T47D (cell line): ENCODE data around the gene ADRA1B.
"Not testable (repeated sequence)": the region's sequence is repeated elsewhere in the genome, so short reads cannot be mapped to it uniquely, and the experiment has no call there.

ENCODE experiments used
- DNase-seq, 2 experiments: peaks; one replicate each; pipeline versions ENCODE4 v3.0.0 to v3.0.0-alpha.2; 2011 to 2012; ENCODE audit warnings: low read depth in 1 of 2, low spot score in 1 of 2
- JUND ChIP-seq: IDR thresholded peaks from 2 replicates; pipeline ENCODE4 v1.6.1; 2012; ENCODE audit warnings: low read depth
- in situ Hi-C: cut with HindIII; loops from 2 replicates; pipeline ENCODE4 v1.10.0; 2016; ENCODE audit warnings: low sequenced_read_pairs, low pct_unique_long_range_greater_than_20kb

ADRA1B gene

DNA sequence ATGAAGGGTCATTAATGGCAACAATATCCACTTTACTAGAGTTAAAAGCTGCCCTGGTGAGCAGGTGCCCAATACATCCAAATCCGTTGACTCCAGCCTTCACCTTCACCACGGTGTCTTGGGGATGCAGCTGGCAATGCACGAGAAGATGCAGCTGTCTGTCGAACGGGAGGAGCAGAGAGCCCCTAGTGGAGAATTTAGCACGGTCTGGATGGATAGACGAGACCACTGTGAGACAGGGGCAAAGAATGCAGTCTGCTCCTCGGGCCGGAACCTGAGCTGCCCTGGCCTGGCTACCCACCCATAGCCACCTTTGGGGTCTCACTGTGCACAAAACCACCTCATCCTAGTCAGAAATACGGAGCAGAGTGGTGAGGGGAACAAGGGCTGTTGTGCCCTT is 35.1 kb downstream of the ADRA1B start:
- in situ Hi-C loops = no loop called here
- no peak for DNase-seq
- no peak for TF ChIP-seq JUND

DNA sequence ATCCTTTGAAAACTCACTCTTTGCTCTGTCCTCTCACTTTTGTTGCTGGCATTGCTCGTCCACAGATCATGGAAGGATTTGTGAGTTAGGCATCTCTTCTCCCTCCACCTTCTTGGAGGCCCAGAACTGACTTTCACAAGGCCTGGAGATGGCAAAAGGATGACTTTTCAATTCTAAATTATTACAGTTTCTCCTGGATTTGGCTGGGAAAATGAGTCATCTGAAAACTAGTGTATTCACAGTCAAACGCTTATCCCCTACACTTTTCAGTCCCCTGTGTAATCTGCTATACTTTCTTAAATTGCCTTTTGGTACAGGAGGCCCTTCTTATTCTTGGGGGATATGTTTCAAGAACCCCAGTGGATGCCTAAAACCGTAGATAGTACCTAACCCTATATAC is 35.6 kb downstream of the ADRA1B start:
- no peak for DNase-seq
- in situ Hi-C loops = no loop called here
- TF ChIP-seq JUND = no peak

DNA sequence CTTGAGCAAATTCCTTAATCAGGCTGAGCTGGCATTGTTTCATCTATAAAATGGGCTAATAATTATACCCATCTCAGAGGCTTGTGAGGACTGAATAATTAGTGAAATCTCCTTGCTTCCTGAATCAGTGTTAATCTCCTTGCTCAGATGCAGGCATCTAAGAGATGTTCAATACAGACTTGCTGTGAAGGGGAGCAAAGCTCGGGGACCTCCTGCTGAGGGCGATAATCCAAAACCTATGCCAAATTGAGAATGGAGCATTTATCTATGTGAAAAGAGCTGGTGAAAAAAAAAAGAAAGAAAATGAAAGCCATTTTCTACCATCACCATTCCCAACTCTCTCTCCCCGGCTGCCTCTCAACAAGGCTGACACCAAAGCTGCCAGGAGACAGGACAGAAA is 37.3 kb downstream of the ADRA1B start:
- no peak for DNase-seq
- no peak for TF ChIP-seq JUND
- in situ Hi-C loops = no loop called here

DNA sequence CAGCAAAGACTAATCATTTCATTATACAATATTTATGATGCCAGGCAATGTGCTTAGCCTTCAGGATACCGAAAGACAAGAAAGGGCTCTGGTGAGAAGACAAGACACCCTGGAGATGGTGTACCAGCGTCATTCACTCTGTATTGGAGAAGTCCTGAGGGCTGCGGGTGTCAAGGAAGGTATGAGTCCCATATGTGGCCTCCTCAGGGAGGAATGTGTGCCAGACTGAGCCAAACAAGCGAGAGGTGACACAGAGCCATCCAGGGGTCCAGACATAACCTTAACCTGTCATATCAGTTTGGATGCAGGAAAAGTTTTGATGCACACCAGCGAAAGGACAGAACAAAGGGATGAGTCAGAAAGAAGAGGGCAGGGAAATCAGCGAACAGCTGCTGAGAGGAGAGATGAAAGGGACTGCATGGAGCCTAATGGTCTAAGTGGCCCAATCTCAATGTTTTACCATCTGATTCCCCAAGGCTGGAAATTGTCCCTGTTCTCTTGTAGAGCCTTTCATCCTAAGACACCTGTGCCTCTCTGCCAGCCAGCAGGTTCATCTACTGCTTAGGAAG is 38.9 kb downstream of the ADRA1B start:
- no peak for TF ChIP-seq JUND
- DNase-seq = no peak
- in situ Hi-C loops = no loop called here

DNA sequence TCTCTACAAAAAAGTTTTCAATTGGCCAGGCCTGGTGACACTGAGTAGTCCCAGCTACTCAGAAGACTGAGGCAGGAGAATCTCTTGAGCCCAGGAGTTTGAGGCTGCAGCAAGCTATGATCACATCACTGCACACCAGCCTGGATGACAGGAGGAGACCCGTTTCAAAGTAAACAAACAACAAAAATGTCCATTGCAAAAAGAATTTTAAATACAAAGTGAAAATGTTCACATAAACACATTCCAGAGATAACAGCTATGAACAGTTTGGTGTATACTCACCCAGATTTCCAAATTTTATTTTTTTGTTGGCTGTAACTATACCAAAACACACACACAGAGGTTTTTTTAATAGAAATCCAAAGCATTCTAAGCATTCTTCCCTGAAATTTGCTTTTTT is 39.8 kb downstream of the ADRA1B start:
- in situ Hi-C loops = no loop called here
- no peak for TF ChIP-seq JUND
- no peak for DNase-seq

DNA sequence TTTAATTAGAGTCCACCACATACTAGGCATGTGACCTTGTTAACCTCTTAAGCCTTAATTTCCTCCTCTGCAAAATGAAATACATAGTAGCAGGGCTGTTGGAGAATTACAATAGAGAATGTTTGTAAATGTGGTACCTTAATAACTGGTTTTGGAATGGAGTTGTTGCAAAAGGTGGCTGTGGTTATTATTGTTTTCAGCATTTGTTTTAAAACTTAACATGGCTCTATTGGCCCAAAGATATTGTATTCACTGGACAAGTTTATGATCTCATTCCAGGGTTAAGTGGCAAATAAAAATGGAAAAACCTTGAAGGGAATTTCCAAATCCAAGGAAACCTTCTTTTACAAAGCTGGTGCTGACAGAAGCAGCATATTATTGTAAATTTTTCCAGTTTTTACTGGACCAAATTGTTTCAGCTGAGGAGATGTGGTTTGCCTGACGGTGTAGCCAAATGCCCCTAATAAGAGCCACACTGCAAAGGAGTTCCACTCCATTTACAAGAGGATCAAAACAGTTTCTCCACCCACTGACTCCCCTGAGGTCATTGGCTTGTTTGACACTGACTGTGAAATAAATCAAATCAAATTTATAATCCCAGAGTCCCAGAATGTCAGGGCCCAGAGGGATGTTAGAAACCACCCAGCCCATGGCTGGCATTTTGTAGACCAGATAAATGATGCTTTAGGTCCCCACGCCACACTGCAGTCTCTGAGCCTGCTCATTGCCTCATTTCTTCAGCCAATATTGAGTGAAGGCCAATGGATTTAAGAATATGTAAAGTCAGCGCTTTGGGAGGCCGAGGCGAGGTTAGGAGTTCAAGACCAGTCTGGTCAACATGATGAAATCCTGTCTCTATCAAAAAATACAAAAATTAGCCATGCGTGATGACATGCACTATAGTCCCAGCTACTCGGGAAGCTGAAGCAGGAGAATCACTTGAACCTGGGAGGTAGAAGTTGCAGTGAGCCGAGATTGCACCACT is 45.2 kb downstream of the ADRA1B start:
- in situ Hi-C loops = no loop called here
- DNase-seq = no peak
- TF ChIP-seq JUND = no peak

DNA sequence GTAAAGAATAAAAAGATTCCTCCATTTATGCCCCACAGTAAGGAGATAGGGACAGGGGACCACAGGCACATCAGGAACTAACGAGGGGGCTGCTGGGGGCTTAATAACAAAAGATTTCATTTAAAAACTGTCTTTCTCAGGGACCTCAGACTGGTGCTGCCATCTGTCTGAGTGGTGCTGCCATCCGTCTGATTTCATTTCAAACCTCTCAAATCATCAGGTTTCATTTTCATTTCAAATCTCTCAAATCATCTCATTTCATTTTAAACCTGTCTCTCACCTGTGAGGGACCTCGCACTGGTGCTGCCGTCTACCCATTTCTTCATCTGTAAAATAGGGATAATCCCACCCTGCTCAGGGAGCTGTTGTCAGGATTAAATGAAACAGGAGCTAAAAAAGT is 45.9 kb downstream of the ADRA1B start:
- no peak for TF ChIP-seq JUND
- DNase-seq = no peak
- in situ Hi-C loops = no loop called here

DNA sequence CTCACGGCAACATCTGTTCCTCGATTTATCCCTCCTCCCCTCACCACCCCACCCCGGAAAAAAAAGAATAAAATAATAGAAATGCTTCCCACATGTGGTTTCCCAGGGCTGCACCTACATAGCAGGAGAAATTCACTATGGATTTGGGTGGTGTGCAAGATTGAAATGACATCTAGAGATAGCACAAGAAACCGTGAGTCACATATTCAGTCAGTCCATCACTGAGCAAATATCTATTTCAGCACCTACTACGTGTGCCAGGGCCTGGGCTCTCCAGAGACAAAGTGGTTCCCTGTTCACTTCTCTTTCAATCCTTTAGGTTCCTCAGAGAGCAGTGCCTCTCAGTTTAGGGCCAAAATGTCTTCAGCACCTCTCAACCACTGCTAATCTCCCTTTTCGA is 47.7 kb downstream of the ADRA1B start:
- in situ Hi-C loops = no loop called here

DNA sequence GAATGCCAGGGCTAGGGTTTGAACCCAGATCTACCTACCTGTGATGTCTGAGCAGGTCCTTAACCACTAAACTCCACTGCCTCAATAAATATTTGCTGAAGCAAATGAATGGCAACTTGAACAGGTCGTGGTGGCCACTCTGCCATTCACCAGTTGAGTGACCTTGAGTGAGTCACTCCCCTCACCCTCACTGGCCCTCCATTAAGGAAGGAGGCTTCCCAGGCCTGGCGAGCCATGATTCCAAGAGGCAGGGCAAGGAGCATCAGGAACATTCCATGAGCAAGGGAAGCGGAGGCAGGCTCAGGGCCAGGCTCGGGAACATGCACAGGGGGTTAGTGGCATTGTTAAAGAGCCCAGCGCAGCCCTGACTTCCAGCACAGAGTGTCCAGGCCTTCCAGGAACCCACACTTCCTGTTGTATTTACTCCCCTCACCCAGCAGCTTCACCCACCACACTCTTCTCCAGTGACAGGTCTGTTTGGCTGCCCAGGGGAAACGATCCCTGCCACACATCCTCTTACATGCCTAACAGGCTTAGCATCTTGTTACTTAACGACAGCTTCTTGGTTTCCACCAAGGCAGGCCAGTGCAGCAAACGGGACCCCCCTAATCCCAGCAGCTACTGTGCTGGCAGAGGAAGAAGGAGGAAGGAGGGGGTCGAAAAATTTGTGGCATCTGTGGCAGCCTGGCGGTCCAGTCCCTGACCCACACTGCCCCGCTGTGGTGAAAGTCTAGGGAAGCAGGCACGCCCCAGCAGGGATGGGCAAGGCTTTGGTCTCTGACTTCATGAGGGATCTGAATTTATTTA is 49.0 kb downstream of the ADRA1B start:
- in situ Hi-C loops = no loop called here
- DNase-seq = peak in 1 of 2 experiments; percentile 71
- TF ChIP-seq JUND = no peak

More for the DNA sequence above, 47.7 kb downstream of the ADRA1B start:
- TF ChIP-seq JUND = no peak
- DNase-seq = no peak

DNA sequence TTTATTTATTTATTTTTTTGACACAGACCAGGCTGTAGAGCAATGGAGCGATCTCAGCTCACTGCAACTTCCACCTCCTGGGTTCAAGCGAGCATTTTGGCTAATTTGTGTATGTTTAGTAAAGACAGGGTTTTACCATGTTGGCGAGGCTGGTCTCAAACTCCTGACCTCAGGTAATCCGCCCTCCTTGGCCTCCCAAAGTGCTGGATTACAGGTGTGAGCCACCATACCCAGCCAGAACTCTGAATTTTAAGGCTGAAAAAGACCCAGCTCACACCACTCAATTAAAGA is 49.5 kb downstream of the ADRA1B start:
- in situ Hi-C loops, DNase-seq: not testable (repeated sequence)

DNA sequence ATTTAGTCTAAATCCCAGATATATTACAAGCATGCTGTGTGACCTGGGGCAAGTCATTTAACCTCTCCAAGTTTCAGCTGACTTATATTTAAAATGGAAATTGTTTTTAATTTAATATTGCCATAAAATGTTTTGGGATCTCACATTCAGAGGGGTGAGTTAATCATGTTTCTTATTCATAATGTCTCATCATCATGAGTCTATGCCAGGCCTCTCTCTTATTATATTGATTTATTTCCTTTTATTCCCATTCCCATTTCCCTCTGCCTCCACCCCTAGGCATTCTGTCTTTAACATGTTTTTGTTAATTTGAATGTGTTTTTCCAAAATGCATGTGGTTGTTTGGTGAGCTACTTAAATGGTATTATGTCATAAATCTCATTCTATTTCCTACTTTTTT is 53.7 kb downstream of the ADRA1B start:
- no peak for DNase-seq
- in situ Hi-C loops = no loop called here
- TF ChIP-seq JUND = no peak

DNA sequence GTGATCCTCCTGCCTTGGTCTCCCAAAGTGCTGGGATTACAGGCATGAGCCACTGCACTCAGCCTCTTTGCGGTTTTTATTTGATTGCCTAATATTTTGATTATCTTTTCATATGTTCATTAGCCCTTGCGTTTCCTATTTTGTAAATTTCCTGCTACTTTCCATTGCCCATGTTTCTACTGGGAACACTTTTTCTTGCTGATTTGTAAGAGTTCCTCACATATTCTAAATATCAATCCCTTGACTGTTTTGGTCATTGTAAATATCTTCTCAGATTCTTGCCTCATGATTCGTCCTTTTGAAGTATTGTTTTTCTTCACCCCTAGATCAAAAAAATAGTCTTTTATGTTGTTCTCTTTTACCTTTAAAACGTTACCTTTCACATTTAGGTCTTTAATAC is 54.8 kb downstream of the ADRA1B start:
- no peak for DNase-seq
- in situ Hi-C loops = no loop called here
- no peak for TF ChIP-seq JUND

DNA sequence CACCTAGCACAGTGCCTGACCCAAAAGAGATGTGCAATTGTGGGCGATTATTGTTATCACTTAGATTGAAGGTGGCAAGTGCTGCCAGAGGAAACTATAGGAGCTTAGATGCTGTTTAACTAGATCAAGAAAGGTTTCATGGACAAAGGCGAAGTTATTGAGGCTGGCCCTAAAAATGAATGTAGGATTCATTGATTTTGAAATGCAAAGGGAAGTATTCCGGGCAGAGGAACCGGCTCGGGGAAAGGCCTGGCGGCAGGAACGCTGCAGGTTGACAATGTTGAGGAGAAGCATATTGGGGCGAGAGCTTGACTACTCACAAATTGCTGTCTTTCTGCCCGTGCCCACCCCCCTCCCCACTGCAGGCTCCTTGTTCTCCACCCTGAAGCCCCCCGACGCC is 55.2 kb downstream of the ADRA1B start:
- in situ Hi-C loops = no loop called here
- no peak for TF ChIP-seq JUND

More for the DNA sequence above, 55.2 kb downstream of the ADRA1B start:
- no peak for DNase-seq
